Omental fat pad (tissue), 4 donors: ENCODE data around the gene PLXDC2. TPM values are rescaled to one million over a fixed set of nuclear protein-coding genes. Genes with fewer than 3 reads are reported as not detected.

Source experiments
- ATAC-seq: fragments of 150-250 bp; one replicate; pipeline ENCODE4 v1.9.1; 2016; ENCODE audit warnings: mild to moderate bottlenecking, moderate library complexity; ENCODE audit not compliant: low FRiP score
- DNase-seq: peaks from one replicate; pipeline ENCODE4 v3.0.0-alpha.2; 2019; ENCODE audit warnings: low spot score
- CTCF ChIP-seq, 3 donors: fragments of 450-650 bp; IDR thresholded peaks; one replicate each; pipeline ENCODE4 v1.5.1; 2016 to 2017; ENCODE audit warnings: antibody characterized with exemption in 3 of 3, mild to moderate bottlenecking in 3 of 3, moderate library complexity in 2 of 3
- total RNA-seq, 4 donors: library from RNA; depleted of rRNA; stranded (reverse); fragments of >200 nt; gene quantifications; one replicate each; pipeline ENCODE4 v1.1.0, GENCODE V29; 2016

PLXDC2 gene
- total RNA-seq, 4 donors from 2014 or later: 54.0 to 79.9 (median 65.9) TPM

GRCh38 chr10:20094226-20094976 lies 278.2 kb downstream of the PLXDC2 start:
- ATAC-seq (no peak), DNase-seq (no peak)
- no peak for TF ChIP-seq CTCF (IDR thresholded peaks at IDR 0.05)

- no peak for TF ChIP-seq CTCF (IDR thresholded peaks at IDR 0.05)
- no peak for DNase-seq
- peak; percentile 72 for ATAC-seq
Observed at GRCh38 chr10:20100171-20100570, 283.9 kb downstream of the PLXDC2 start.

GRCh38 chr10:20105236-20105635 lies 289.0 kb downstream of the PLXDC2 start:
- DNase-seq: no peak
- ATAC-seq: no peak
- TF ChIP-seq CTCF (IDR thresholded peaks at IDR 0.05): no peak

DNA sequence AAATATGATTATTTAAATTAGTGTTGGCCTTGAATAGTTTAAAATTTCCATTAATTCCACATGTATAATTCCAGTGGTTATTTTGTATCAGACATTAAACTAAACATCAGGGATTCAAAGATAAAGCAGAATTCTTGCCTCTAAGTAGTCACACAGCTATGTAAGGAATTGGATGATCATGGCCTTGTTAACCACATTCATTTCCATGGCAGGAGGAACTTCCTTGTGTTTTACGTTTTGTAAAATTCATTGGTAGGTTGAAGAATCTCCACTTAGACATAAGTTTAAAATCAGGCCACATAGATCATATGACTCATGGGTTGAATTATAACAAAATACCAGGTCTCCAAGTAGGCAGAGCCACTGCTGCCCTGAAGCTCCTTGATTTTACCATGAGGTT lies 289.7 kb downstream of the PLXDC2 start:
- no peak for ATAC-seq
- TF ChIP-seq CTCF (IDR thresholded peaks at IDR 0.05): no peak

GRCh38 chr10:20108021-20108420 lies 291.8 kb downstream of the PLXDC2 start:
- DNase-seq (no peak), ATAC-seq (no peak)
- no peak for TF ChIP-seq CTCF (IDR thresholded peaks at IDR 0.05)

More for the DNA sequence above, 289.7 kb downstream of the PLXDC2 start:
- DNase-seq: no peak

- DNase-seq (no peak), ATAC-seq (no peak)
- no peak for TF ChIP-seq CTCF (IDR thresholded peaks at IDR 0.05)
Observed at GRCh38 chr10:20109613-20110012, 293.4 kb downstream of the PLXDC2 start.
